ENCODE results near the gene TAB3.

The TAB3 gene

DNA sequence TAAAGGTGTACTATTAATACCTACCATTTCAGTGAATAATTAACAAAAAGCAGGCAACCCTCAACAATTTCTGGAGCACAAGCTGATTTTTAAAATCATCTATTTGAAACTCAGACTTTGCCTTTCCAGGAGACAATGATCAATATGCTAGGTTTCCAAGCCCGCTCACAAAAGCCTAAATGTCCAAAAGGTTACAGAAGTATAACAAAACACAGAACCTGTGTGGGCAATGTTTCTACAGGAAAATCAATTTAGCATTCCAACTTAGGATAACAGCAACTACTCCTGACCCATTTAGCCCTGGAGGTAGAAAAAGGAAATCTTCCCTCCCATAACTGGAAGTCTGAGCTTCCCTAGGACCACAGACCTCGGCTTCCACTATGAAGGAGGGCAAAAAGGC is 3.9 kb downstream of the TAB3 start:
- DNase-seq (ENCODE audit: low read depth in 2 of 2, low spot score in 1 of 2), result no peak

DNA sequence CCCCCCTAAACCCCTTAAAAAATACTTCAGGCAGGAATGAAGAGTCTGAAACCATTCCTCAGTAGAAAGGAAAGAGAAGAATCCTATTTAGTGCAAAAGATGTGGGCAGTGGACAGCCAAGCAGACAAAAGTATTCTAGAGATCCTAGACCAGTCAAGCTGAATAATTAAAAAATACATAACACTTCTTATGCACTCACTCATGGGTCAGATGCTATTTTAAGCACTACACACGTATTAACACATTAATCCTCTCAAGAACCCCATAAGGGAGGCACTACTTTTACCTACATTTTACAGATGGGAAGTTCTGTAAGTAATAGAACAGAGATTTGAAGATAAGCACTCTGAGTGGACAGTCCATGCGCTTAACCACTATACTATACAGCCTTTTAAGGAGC is 5.9 kb downstream of the TAB3 start:
- no peak for DNase-seq (ENCODE audit: low read depth in 2 of 2, low spot score in 1 of 2)

DNA sequence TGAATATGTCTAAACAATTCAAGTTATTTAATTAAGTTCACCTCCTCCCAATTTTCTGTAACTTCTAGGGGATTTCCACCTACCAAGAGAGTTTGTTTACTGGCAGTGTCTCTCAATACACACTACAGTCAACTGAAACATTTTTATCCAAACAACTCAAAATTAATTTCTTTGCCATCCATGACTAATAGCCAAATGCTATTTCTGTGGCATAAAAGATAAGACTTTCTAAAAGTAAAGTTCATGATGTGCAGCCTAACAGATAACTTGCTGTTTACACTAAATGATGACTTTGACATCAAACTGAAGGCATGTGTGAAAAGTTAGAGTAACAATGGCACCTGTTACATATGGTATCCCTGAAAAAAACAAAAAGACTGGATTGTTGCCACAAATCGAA is 7.3 kb downstream of the TAB3 start:
- no peak for DNase-seq (ENCODE audit: low read depth in 2 of 2, low spot score in 1 of 2)

DNA sequence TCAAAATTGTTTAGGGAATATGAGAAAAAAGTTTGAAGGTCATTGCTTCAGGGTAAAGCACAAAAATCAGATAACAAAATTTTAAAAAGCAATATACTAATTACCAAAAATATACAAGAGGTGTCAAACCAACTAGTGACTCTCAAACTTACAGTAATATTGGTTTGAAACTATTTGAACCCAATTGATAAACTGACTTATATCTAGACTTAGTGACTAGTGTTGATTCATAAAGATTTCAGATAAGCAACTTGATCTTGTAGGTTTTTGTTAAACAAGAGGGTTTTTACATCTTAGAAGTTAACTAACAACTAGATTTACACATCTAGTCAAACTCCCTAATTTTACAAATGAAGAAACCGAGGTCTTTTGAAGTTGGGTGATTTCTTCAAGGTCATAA is 7.7 kb downstream of the TAB3 start:
- no peak for DNase-seq (ENCODE audit: low read depth in 2 of 2, low spot score in 1 of 2)

DNA sequence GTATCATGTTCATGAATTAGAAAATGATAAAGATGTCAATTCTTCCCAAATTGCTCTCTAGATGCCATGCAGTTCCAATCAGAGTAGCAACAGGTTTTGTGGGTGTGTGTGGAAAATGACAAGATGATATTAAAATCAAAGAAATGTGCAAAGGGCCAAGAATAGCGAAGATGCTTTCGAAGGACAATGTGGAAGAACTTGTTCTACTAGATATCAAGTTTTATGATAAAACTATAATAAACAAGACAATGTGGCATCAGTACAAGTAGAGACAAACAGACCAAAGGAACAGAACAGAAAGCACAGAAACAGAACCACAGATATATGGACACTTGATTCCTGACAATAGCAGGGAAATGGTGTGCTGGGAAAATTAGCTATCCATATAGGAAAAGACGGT is 9.0 kb downstream of the TAB3 start:
- DNase-seq (ENCODE audit: low read depth in 2 of 2, low spot score in 1 of 2), result no peak

DNA sequence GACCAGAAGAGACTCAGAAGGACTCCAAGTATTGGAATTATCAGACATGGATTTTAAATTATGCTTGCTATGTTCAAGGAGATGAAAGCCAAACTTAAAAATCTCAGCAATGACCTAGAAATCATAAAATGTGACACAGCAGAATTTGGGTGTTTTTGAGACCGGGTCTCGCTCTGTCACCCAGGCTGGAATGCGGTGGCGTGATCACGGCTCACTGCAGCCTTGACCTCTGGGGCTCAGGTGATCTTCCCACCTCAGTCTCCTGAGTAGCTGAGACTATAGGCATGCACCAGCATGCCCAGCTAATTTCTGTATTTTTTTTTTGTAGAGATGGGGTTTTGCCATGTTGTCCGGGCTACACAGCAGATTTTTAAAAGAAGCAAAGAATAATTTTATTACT is 12.7 kb downstream of the TAB3 start:
- DNase-seq (ENCODE audit: low read depth in 2 of 2, low spot score in 1 of 2), result no peak

DNA sequence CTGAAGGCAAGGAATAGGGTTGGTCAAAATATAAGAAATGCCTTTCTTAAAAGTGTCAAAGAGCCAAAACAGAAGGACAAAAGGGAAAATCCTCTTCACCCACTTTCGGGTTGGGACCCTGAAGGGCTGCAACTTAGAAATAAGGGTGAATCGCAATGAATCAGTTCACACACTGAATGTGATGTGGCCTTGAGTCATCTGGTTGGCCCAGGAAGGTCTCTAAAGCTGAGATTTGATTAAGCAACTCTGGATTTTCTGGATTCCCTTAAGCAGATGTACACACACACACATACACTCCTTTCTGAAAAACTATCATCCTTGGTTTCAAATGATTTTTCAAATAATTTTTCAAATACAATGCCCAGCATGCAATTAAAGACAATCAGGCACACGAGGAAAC is 13.1 kb downstream of the TAB3 start:
- DNase-seq (ENCODE audit: low read depth in 2 of 2, low spot score in 1 of 2), result no peak

DNA sequence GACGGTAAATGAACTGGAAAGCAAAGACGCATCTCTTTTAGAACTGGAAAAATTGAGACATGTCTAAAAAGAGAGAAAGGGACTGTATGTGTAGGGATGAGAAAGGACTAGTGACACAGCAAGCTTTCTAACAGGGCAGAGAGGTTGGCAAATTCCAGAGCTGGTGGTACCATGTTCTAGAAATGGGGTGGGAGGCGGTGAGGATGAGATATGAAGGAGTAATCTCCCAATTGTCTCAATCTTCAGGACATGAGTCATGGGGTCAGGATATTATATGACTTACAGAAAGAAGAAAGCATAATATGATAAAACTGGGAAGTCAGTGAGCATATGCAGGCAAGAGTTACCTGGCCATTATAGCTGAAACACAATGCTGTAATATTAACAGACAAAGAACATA is 14.2 kb downstream of the TAB3 start:
- DNase-seq (ENCODE audit: low read depth in 2 of 2, low spot score in 1 of 2), result no peak

DNA sequence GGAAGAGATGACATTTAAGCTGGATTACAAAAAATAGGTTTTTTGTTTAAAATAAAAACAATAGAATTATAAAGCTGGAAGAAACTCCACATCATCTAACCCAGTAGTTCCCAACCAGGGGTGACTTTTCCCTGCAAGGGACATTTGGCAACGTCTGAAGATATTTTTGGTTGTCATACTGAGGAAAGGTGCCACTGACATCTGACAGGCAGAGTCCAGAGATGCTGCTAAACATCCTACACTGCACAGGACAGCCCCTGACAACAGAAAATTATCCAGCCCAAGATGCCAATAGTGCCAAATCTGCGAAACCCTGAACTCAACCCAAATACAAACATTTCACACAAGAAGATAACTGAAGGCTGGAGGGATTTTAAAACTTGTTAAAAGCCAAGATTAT is 18.5 kb downstream of the TAB3 start:
- no peak for DNase-seq (ENCODE audit: low read depth in 2 of 2, low spot score in 1 of 2)

DNA sequence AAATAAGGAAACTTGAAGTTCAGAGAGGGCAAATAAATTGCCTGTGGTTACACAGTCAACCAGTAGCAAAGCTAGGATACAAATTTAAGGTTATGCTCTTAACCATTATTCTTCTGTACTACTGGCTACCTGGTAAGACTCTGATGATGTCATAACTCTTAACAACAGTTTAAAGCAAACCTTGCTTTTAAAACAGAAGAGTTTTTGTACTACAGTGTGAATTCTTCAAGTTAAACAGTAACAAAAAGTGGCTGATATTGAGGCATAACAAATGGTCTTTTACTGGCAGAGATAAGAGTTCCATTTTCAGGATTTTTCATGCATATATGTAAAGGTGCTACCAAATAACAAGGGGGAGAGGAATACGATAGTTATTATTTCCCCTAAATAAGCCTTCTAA is 23.4 kb downstream of the TAB3 start:
- no peak for DNase-seq (ENCODE audit: low read depth in 2 of 2, low spot score in 1 of 2)

DNA sequence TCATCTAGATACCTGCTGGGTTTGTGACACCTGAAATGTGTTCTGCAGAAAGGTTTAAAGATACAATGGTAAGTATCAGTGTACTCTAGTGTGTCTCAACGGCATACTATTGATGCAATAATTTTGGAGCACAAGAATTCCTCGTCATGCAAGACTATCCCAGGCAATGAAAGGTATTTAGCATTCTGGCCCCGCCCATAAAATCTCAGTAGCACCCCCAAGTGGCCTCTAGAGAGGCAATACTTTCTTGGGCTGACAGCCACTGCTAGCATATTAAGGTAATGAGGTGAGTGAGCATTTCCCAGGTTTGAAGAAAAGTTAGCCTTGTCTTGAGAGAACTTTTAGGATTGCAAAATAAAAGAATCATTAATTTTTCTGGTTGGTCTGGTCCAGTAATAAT is 24.0 kb downstream of the TAB3 start:
- DNase-seq (ENCODE audit: low read depth in 2 of 2, low spot score in 1 of 2), result no peak

DNA sequence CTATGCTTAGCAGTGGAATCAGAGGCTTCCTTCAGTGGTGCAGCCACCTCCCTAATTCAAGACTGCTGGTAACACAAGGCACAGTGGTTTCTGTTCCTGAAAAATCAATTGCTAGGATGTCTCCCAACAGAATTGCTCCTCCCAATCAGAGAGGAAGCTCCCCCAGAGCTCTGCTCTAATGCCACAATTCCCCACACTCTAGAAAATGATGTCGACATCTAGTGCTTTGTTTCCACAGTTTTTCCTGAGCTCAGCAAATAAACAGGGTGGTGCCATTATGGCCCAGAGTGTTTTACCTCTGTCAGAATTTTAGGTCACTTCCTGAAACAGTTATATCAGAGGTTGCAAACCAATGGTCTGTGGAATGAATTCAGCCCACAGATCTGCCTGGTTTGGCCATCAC is 24.7 kb downstream of the TAB3 start:
- no peak for DNase-seq (ENCODE audit: low read depth in 2 of 2, low spot score in 1 of 2)

DNA sequence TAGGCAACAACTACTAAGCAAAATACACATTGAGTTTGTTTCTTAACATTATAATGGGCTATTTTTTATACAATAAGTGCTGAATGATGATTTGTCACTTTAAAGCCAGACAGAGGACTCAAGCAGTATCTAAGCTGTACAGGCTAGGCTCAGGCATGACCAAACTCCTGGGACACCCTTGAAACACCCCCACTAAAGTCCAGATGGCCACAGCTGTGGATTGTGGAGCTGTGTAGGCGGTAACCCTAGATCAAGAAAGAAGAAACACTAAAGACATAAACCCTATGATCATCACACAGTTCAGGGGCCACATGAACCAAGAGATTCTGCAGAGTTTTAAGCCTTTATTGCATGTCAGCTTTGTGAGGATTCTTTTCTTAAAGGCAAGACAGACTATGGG is 25.1 kb downstream of the TAB3 start:
- no peak for DNase-seq (ENCODE audit: low read depth in 2 of 2, low spot score in 1 of 2)

DNA sequence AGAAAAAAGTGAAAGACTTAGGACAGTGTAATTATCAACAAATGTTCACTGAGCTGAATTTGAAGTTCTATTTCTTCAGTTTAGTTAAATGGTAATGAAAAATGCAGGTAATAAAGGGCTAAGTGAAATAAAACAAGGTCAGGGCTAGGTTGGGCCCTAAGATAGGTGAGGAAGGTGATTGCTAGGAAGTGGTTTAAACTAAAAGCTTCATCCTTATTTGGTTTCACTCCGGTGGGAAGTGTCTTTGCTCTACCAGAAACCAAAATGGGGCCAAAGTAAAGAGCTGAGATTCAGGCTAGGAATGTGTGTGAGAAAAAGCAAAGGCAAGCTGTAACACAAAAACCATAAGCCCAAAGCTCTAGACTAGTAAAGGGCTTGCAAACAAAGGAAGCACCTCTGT is 31.0 kb downstream of the TAB3 start:
- DNase-seq (ENCODE audit: low read depth in 2 of 2, low spot score in 1 of 2), result no peak

DNA sequence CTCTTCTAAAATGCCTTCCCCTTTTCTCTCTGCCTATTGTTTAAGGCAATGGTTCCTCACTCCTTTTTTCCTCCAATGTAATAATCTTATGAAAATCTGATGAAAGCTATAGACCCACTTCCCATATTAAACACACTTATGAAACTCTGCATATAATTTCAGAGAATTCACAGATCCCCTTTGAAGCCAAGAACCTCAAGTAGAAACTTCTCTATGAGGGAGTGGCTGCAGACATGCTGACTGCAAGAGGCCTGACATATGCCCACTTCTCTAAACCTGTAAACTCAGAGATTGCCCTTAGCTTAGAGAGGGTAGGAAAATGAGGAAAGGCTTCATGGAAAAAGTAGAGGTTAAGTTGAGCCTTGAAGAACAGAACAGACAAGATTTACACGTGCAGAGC is 37.6 kb downstream of the TAB3 start:
- no peak for DNase-seq (ENCODE audit: low read depth in 2 of 2, low spot score in 1 of 2)

DNA sequence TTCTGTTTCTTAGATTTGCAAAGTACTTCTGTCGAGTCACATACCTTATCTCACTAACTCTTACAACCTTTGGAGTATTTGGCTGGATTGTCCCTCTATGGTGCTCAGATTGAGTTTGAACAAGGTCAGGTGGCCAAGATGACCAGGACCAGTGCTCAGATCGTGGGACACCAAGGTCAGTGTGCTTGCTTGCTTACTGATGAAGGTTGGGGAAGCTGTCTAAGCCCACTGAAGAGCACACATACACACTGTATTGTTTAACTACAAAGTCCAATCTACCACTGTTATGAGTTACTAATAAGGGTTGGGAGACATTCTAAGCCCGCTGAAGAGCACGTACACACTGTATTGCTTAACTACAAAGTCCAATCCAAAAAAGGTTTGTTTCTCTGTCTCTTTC is 53.7 kb downstream of the TAB3 start:
- no peak for DNase-seq (ENCODE audit: low read depth in 2 of 2, low spot score in 1 of 2)

DNA sequence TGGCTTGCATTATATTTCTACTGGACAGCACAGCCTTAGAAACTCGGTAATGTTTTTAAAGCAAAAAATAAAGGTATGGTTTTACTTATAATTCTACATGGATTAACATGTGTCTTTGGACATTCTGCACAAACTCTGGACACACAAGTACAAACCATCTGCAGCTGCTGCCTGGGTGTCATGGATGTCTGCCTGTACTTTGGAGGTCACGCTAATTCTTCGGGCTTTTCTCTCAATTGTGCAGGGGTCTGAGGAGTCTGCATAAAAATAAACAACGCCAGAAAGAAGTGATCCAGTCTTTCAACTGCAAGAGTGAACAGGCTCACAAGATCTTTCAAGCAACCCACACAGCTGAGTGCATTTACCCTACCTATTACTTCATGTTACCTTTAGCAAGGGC is 55.2 kb downstream of the TAB3 start:
- no peak for DNase-seq (ENCODE audit: low read depth in 2 of 2, low spot score in 1 of 2)

DNA sequence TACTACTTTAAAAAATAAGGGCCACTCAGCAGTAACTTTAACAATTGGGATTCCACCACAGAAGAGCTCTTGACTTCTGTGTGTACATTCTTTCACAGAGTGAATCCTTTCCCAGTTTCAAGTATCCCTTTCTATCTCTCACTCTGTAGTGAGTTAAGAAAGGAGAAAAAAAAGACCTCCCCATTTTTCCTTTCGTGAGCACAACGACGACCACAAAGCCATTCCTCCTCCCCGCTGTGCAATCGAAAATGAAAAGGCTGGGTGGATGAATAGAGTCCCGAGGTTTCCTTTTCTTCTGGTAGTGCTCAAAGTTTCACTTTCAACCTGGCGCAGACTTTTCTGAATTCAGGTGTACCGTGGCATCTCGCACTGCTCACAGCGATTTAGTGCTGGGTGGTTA is 58.0 kb downstream of the TAB3 start:
- no peak for DNase-seq (ENCODE audit: low read depth in 2 of 2, low spot score in 1 of 2)

DNA sequence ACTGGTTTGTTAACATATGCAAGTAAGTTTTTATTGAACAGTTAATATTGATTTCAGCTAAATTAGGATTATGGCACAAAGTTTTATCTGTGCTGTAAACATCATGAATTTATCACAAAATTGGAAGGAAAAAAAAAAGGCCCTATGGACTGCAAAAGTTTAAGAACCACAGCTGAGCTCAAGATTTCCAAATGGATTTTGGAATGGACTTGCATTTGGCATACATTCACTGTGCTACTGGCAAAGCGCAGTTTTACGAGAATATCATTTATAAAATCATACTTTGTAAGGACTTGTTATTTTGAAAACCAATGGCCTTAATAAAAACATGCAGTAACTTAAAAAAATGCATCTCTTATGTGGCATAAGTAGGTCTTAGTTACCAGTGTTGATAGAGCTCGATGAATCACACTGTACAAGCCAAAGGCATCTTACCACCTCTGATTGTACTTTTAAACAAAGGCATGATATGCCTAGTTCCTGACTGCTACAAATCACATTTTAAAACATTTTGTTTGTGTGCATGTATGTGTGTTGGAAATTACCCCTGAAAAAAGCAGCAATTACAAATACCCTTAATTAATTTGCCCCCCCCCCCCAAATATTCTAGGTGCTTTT is 58.6 kb downstream of the TAB3 start:
- no peak for DNase-seq (ENCODE audit: low read depth in 2 of 2, low spot score in 1 of 2)

DNA sequence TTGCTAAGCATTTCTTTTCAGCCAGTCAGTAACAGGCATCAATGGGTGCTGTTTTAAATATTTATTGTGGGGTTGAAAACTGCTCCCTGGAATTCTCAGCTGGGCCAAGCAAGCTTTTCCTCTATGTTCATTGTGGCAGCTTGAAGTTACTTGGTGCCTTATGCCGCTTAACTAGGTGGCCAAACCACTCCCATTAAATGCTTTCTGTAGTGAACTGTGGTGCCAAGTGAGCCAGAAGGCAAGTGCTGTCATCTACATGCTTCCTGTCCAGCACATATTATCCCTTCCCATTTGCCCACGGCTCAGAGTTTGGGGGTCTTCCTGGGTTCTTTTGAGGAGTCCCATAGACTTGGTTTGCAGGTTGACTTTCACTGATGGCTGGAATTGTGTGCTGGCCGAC is 64.8 kb downstream of the TAB3 start:
- no peak for DNase-seq (ENCODE audit: low read depth in 2 of 2, low spot score in 1 of 2)

DNA sequence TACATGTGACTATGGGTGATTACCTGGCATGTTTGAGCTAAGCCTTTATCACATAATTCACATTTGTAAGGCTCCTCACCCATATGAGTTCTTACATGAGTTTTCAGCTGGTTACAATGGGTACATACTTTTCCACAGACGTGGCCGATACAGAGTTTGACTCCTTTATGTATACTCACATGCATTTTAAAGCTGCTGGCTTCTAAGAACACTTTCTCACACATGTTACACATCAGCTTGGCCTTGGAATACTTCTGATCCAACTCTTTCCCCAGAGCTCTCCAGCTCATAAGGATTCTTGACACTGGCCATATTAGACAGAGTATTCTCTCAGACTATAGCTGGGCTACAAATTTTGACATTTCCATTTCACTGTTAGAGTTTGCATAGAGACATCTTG is 66.3 kb downstream of the TAB3 start:
- DNase-seq (ENCODE audit: low read depth in 2 of 2, low spot score in 1 of 2), result no peak

DNA sequence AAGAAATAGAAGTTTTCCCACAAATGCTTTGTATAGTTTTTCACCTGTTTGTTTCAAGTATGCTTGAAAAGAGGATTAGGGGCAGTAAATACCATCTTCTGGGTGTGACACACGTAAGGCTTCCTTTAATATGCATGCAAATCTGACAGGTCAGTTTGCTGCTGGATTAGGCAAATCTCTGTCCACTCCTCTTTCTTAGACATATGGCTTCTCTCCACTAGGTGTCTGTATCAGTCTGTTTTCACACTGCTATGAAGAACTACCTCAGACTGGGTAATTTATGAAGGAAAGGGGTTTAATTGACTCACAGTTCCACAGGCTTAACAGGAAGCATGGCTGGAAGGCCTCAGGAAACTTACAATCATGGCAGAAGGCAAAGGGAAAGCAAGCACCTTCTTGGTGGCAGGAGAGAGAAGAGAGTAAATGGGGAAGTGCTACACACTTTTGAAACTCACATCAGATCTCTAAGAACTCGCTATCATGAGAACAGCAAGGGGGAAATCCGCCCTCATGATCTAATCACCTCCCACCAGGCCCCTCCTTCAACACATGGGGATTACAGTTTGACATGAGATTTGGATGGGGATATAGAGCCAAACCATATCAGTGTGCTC is 66.9 kb downstream of the TAB3 start:
- DNase-seq (ENCODE audit: low read depth in 2 of 2, low spot score in 1 of 2), result no peak

DNA sequence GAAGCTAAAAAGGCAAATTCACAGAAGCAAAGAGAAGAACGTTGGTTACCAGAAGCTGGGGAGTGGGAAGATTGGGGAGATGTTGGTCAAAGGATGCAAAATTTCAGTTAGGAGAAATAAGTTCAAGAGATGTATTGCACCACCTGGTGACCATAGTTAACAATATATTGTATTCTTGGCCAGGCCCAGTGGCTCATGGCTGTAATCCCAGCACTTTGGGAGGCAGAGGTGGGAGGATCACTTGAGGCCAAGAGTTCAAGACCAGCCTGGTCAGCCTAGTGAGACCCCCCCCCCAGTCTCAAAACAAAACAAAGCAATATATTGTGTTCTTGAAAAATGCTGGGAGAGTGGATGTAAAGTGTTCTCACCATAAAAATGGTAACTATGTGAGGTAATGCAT is 67.9 kb downstream of the TAB3 start:
- DNase-seq (ENCODE audit: low read depth in 2 of 2, low spot score in 1 of 2), result no peak

DNA sequence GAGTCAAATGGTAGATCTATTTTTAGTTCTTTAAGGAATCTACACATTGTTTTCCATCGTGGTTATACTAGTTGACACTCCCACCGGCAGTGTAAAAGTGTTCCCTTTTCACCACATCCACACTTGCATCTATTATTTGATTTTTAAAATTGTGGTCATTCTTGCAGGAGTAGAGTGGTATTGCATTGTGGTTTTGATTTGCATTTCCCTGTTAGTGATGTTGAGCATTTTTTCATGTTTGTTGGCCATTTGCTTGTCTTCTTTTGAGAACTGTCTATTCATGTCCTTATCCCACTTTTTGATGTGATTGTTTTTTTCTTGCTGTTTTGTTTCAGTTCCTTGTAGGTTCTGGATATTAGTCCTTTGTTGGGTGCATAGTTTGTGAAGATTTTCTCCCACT is 70.0 kb downstream of the TAB3 start:
- no peak for DNase-seq (ENCODE audit: low read depth in 2 of 2, low spot score in 1 of 2)
